IPS-11a (cell line): Measurements from ENCODE around the gene RNF187.

Experiments used
- H3K4me3 ChIP-seq: one replicate; pipeline ENCODE4 v1.5.1; 2013; ENCODE audit warnings: low read depth, low read length, control low read depth

RNF187 gene

GRCh38 chr1:228507961-228508652 lies 20.9 kb downstream of the RNF187 start:
- no peak overlapping the region for H3K4me3 ChIP-seq

GRCh38 chr1:228508840-228509415 lies 21.7 kb downstream of the RNF187 start:
- no peak overlapping the region for H3K4me3 ChIP-seq

- no peak overlapping the region for H3K4me3 ChIP-seq
Observed at GRCh38 chr1:228510101-228510802, 23.1 kb downstream of the RNF187 start.

GRCh38 chr1:228510803-228511413 lies 23.7 kb downstream of the RNF187 start:
- no peak overlapping the region for H3K4me3 ChIP-seq

GRCh38 chr1:228511546-228512445 lies 24.6 kb downstream of the RNF187 start:
- no peak overlapping the region for H3K4me3 ChIP-seq

- no peak overlapping the region for H3K4me3 ChIP-seq
Observed at GRCh38 chr1:228512781-228513198, 25.6 kb downstream of the RNF187 start.

GRCh38 chr1:228513236-228513900 lies 26.2 kb downstream of the RNF187 start:
- H3K4me3 ChIP-seq: no peak overlapping the region

- H3K4me3 ChIP-seq: no peak overlapping the region
Observed at GRCh38 chr1:228514421-228514820, 27.2 kb downstream of the RNF187 start.

- no peak overlapping the region for H3K4me3 ChIP-seq
Observed at GRCh38 chr1:228515200-228515834, 28.1 kb downstream of the RNF187 start.

GRCh38 chr1:228517655-228518054 lies 30.5 kb downstream of the RNF187 start:
- no peak overlapping the region for H3K4me3 ChIP-seq

- H3K4me3 ChIP-seq: no peak overlapping the region
Observed at GRCh38 chr1:228527596-228527995, 40.4 kb downstream of the RNF187 start.

GRCh38 chr1:228528612-228529011 lies 41.4 kb downstream of the RNF187 start:
- H3K4me3 ChIP-seq: no peak overlapping the region

GRCh38 chr1:228530086-228530758 lies 43.0 kb downstream of the RNF187 start:
- H3K4me3 ChIP-seq: no peak overlapping the region

GRCh38 chr1:228530951-228531731 lies 44.0 kb downstream of the RNF187 start:
- H3K4me3 ChIP-seq: no peak overlapping the region

- no peak overlapping the region for H3K4me3 ChIP-seq
Observed at GRCh38 chr1:228538831-228539230, 51.6 kb downstream of the RNF187 start.

- H3K4me3 ChIP-seq: no peak overlapping the region
Observed at GRCh38 chr1:228540161-228540917, 53.2 kb downstream of the RNF187 start.

- H3K4me3 ChIP-seq: no peak overlapping the region
Observed at GRCh38 chr1:228541725-228542124, 54.5 kb downstream of the RNF187 start.

GRCh38 chr1:228542376-228542775 lies 55.2 kb downstream of the RNF187 start:
- no peak overlapping the region for H3K4me3 ChIP-seq
